GM20000 (cell line): ENCODE measurements around the gene BRICD5.

Source experiments
- DNase-seq: peaks from one replicate; pipeline ENCODE4 v3.0.0; 2012; ENCODE audit warnings: low spot score
- TF ChIP-seq, protein P1 (sequence below): IDR thresholded peaks from 2 replicates; pipeline ENCODE4 v1.5.1; 2012; ENCODE audit warnings: mild to moderate bottlenecking, control low read depth; ENCODE audit errors: extremely low read depth, missing control alignments

BRICD5 gene

DNA sequence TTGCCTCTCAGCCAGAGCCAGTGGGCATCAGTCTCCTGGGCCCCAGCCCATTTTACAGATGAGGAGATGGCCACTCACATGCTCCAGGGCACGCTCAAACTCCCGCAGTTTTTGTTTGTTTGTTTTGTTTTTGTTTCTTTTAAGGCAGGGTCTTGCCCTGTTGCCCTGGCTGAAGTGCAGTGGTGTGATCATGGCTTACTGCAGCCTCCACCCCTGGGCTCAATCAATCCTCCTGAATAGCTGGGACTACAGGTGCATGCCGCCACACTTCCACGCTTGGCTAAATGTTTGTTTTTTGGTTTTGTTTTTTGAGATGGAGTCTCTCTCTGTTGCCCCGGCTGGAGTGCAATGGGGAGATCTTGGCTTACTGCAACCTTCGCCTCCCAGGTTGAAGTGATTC, 16.3 kb upstream of the BRICD5 start:
- DNase-seq = no peak
- TF ChIP-seq, protein P1, sequence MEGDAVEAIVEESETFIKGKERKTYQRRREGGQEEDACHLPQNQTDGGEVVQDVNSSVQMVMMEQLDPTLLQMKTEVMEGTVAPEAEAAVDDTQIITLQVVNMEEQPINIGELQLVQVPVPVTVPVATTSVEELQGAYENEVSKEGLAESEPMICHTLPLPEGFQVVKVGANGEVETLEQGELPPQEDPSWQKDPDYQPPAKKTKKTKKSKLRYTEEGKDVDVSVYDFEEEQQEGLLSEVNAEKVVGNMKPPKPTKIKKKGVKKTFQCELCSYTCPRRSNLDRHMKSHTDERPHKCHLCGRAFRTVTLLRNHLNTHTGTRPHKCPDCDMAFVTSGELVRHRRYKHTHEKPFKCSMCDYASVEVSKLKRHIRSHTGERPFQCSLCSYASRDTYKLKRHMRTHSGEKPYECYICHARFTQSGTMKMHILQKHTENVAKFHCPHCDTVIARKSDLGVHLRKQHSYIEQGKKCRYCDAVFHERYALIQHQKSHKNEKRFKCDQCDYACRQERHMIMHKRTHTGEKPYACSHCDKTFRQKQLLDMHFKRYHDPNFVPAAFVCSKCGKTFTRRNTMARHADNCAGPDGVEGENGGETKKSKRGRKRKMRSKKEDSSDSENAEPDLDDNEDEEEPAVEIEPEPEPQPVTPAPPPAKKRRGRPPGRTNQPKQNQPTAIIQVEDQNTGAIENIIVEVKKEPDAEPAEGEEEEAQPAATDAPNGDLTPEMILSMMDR = no peak

DNA sequence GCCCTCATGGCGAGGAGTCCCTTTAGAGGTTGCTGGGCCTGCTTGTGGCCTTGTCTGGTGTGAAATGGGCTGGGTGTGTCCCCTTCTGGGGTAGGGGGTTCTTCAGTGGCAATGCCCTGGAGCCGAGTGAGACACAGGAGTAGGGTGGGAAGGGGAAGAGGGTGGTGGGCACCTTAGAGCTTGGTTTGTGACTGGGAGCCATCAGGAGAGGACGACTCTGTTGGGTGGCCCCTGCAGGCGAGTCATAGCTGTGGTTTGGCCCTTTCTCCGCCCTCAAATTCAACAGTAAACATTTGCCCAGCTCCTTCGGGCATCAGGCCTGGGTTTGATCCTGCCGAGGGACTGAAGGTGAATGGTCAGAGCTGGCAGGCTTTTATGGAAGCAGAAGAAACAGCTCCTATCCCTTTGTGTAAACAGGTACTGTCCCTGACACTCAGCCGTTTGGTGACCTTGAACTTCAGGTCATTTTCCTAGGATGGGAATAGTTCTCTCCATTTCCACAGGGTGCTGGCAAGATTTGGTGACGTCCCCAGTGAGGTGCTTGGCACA, 15.7 kb upstream of the BRICD5 start:
- TF ChIP-seq, protein P1 = no peak
- DNase-seq = no peak

DNA sequence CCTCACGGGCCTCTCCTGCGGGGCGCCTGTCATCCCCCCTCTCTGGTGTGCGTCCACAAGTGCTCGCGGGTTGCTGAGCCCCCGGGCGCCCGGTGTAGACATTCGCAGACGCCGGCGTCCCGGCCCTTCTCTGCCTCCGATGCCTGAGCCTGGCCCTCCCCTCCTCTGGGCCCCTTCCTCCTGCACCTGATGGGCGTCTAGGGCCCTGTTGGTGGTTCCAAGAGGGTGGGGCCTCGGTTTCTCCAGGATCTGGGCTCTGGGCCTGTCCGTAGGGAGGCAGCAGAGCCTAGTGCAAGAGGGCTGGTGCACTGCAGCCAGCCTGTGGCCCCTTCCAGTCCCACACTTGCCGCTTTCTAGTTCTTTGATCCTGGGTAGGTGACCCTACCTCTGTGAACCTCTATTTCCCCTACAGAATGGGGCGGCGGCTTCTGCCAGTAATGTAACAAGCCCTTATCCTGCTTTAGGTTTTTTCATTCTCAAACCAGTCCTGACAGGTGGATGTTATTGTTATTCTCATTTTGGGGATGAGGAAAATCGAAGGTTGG, 13.4 kb upstream of the BRICD5 start:
- TF ChIP-seq, protein P1 = no peak
- DNase-seq = peak; percentile 72

DNA sequence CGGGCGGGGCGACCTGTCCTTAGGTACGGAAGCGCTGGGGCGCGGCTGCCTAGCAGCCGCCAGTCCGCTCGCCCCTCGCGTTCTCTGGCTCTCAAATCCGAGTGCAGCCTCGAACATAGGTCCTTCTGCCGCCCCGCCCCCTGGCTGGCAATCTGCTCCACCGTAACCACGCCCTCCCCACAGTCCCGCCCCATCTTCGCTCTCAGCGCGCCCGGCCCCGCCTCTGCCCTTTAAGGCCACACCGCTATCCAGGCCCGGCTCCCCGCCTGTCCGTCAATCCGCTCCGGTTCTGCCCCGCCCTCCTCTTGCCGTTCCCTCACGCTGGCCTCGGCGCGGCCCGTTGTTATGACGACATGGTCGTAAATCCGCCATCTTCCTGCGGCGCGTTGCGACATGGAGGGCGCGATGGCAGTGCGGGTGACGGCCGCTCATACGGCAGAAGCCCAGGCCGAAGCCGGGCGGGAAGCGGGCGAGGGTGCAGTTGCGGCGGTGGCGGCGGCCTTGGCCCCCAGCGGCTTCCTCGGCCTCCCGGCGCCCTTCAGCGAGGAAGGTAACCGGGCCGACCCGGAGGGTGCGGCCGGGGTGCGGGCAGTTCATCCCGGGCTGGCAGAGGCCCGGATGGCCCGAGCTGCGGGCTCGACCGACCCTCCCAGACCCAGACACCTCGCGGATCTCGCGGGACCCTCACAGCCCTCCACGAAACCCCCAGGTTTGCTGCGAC, 12.7 kb upstream of the BRICD5 start, which contains the start of gene E4F1:
TSS of gene E4F1 (plus strand) at position 371 of the 721 bp plus-strand sequence. CDS start at position 394, 23 bp downstream.
- peak; percentile 100 for DNase-seq
- TF ChIP-seq, protein P1 = no peak

DNA sequence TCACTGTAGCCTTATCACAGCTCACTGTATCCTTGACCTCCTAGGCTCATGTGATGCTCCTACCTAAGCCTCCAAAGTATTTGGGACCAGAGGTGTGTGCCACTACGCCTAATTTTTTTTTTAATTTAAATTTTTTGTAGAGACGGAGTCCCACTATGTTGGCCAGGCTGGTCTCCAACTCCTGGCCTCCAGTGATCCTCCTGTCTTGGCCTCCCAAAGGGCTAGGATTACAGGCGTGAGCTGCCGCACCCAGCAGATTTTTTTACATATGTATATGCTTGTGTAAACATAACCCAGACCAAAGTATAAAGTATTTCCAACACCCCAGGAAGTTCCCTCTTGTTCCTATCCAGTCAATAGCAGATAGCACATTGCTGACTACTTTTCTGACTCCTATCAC, 5.7 kb upstream of the BRICD5 start:
- no peak for DNase-seq
- TF ChIP-seq, protein P1 = no peak

DNA sequence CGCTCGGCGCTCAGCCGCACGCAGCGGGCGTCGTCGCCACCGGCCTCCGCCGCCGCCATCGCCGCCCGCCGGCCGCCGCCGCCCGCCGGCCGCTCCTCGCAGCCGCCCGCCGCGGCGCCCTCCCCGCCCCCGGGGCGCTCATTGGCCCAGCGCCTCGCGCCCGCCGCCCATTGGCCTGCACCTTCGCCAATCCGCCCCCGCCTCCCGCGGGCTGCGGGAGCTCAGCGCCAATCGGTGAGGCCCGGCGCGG, 4.0 kb upstream of the BRICD5 start, which contains the start of gene PGP:
TSS of gene PGP (minus strand) at position 122 of the 250 bp plus-strand sequence. CDS start at position 59, 63 bp downstream.
- no peak for DNase-seq
- TF ChIP-seq, protein P1 = no peak
